CD4-positive, alpha-beta T cell treated with Interferon gamma for 1 hour (primary cell): ENCODE measurements around the gene PHLPP2.

Source experiments
- DNase-seq: peaks from one replicate; pipeline ENCODE4 v3.0.0-alpha.2; 2020

PHLPP2 gene

GRCh38 chr16:71724320-71724751 lies at the start of gene PHLPP2:
Gene PHLPP2, minus strand, starts transcription at chr16:71724701. Its CDS starts 9,906 bp downstream, at chr16:71714795.
- DNase-seq = no peak

- DNase-seq = no peak
Measured at GRCh38 chr16:71771571-71771970, 47.1 kb upstream of the PHLPP2 start.

- no peak for DNase-seq
Measured at GRCh38 chr16:71769222-71769621, 44.7 kb upstream of the PHLPP2 start.

DNA sequence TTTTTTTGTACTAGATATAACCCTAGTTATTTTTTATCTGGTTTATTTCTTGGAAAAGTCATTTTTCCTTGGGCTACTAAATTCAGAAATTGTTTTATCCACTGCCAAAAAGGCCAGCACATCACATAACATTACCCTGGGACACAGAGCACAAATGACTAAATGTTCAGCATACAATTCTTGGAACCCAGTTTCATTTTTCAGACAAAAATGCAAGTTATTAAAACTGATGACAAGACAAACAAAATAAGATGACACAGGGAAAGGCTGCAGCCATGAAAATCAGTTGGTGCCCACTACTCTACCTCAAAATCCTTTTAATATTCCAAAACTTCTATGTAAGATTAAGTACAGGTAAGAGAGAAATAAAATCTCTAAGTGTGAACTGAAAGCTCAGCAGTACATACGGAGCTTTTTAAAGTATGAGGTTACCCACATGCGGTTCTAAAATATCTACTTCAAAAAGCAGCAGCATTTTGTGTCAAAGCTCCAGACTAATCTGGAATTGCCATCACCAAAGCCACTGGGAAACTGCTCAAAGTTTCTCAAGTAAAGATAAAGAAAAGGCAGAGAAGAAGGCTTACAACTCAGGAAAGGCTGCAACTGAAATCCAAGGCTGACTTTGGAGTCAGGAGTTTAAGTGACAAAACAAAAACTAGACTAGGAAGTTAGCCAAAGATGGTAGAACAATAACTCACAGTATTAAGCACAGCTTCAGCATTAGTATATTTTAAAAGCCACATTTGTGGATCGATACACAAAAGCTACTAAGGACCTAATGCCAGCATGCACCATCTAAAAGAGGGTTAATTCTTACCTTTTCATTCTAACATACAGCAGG lies 42.8 kb upstream of the PHLPP2 start:
- DNase-seq = no peak

DNA sequence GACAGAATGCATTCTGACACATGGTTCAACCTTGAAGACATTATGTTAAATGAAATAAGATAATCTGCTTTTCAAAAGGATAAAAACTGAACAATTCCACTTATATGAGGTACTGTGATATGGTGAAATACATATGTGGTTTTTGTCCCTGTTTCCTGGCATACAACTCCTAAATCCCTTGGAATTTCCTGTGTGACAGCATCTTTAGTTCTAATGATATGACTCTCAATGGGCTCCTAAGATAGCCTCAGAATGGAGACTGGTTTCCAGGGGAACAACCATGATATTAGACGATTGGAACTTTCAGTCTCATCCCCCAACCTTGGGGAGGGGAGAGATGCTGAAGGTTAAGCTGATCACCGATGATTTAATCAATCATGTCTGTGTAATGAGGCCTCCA lies 37.7 kb upstream of the PHLPP2 start:
- DNase-seq = no peak

GRCh38 chr16:71761097-71761496 lies 36.6 kb upstream of the PHLPP2 start:
- no peak for DNase-seq

DNA sequence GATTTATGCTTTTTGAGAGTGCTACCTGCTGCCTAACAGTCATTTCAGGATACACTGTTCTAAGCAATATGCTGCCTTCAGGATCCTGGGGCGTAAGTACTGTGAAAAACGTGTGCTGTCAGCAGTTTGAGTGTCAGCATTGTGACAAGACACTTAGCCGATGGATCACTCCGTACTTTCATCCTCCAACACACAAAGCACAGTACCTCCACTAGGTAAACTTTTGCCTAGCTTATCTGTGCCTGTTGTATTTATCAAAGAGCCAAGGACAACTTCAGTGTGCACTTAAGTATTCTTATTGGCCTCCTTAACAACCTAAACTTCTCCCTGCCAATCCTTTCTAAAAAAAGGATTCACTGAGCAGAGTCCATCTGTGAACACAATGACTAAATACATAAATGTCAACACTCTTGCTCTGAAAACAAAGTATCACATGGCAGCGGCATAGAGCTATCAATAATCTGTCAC lies 33.8 kb upstream of the PHLPP2 start:
- DNase-seq = no peak

DNA sequence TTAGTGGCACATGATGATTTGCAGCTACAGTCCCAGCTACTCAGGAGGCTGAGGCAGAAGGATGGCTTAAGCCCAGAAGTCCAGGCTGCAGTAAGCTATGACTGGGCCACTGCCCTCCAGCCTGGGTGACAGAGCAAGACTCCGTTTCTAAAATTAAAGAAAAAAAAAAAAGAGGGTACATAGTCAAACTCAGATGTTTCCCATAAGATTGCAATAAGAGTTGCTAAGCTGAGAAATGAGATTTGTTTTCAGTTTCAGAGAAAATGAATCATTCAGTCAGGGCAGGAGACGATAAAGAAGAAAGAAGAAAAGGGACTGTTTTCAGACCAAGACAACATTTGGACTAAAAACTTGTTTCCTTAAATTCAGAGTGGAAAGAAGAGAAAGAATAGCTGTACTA lies 30.2 kb upstream of the PHLPP2 start:
- DNase-seq = no peak

- DNase-seq = no peak
Measured at GRCh38 chr16:71754108-71754507, 29.6 kb upstream of the PHLPP2 start.

- DNase-seq = no peak
Measured at GRCh38 chr16:71748226-71748625, 23.7 kb upstream of the PHLPP2 start.

GRCh38 chr16:71746442-71747046 lies 22.0 kb upstream of the PHLPP2 start:
- peak; percentile 5 for DNase-seq

GRCh38 chr16:71738855-71739254 lies 14.4 kb upstream of the PHLPP2 start:
- no peak for DNase-seq

GRCh38 chr16:71737501-71737900 lies 13.0 kb upstream of the PHLPP2 start:
- DNase-seq = no peak

DNA sequence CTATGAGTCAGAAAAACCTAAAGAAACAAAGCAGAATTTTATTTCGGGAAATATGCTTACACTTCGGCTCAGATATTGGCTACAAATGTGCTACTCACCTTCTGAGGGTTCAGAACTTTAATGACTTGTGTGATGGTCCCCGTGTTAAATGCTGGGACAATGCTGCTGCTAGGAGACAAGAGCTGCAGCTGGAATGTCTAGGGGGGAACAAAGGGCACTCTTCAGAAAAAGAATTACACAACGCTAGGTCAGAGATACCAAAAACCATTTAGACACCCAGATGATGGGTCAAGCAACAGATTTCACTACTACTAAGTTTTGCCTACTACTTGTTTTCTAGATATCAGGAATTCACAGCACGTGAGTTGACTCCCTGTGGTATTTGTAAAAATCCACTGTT lies 10.0 kb upstream of the PHLPP2 start:
- DNase-seq = no peak

- no peak for DNase-seq
Measured at GRCh38 chr16:71732587-71732986, 8.1 kb upstream of the PHLPP2 start.

DNA sequence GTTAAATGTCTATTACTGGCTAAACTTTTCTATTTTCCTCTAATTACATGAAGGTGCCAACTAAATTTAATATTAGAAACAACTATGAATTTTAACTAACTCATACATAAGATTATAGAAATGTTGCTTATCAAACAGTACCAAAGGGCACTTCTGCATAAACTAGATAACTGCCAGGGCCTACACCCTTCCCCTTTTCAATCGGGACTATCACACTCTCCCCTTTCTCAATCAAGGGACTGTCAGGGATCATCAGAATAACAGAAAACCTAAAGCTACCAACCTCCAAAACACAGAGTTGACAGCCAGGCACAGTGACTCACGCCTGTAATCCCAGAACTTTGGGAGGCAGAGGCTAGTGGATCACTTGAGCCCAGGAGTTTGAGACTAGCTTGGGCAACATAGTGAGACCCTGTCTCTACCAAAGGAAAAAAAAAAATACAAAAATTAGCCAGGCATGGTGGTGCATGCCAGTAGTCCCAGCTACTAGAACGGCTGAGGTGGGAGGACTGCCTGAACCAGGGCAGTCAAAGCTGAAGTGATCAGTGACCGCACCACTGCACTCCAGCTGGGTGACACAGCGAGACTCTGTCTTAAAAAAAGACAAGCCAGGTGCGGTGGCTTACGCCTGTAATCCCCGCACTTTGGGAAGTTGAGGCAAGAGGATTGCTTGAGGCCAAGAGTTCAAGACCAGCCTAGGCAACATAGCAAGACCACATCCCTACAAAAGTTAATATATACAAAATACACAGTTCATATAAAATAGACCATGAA lies 3.2 kb upstream of the PHLPP2 start:
- DNase-seq = peak; percentile 22

- no peak for DNase-seq
Measured at GRCh38 chr16:71726476-71727315, 2.2 kb upstream of the PHLPP2 start.

DNA sequence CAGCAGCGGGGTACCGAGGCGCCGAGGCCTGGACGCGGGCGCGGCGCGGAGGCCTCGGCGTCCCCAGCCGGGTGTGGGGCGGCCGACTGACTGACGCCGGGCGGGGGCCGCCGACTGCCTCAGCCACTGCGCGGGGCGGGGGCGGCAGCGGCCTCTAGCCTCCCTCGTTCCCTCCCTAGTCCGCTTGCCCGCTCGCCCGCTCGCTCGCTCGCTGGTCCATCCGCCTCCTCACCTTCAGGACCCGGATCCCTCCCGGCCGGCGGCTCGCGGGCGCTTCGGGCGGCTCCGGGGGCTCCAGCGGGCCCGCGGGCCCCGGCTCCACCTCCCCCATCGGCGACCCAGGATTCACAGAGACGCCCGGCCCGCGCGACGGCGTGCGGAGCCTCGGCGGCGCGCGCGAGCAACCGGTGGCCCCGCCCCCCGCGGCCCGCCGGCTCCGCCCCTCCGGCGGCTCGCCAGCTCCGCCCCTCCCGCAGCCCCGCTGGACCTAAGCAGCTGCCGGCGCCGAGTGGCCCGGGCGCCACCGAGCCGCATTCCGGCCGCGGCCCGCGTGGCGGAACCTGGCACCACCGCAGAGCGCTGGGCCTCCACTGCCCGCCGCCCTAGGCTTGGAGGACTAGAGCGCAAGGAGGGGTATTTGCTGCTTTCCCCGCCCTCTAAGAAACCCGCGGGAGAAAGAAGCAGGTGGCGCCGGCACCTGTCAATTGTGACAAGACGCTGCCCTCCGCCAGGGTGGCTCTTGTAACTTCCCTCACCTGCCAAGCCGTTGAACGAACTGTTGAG lies 773 bp downstream of the PHLPP2 start:
- peak; percentile 80 for DNase-seq

DNA sequence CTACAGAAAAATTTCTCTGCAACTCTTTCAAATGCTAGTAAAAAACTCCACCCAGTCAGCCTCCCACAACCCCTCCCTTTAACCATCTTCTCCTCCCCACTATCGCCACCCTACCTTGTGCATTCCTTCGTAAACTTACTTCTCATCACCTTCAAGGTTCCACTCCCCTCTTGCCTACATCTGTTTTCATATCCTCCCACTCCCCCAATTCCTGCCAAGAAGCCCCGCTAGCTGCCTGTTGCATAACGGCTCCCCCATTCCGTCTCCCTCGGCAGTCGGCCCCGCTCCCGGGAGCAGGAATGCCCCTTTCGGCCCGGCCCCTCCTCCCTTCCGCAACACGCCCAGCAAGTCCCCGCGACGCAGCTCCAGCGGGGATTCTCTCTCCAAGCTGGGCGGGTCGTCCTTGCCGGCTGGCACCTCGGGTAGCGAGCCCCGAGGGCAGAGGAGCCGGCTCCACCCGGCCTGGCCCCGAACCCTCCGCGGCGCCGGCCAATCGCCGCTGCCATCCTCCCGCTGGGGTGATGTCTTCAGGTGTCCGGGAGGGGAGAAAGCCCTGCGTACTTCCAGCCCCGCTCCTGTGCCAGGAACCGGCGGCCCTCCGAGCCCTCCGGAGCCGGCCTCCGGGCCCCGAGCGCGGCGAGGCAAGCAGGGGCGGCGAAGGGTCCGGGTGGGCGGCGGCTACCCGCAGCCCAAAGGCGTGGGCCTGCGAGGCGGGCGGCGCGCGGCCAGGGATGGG lies 1.5 kb downstream of the PHLPP2 start:
- DNase-seq = peak; percentile 29

DNA sequence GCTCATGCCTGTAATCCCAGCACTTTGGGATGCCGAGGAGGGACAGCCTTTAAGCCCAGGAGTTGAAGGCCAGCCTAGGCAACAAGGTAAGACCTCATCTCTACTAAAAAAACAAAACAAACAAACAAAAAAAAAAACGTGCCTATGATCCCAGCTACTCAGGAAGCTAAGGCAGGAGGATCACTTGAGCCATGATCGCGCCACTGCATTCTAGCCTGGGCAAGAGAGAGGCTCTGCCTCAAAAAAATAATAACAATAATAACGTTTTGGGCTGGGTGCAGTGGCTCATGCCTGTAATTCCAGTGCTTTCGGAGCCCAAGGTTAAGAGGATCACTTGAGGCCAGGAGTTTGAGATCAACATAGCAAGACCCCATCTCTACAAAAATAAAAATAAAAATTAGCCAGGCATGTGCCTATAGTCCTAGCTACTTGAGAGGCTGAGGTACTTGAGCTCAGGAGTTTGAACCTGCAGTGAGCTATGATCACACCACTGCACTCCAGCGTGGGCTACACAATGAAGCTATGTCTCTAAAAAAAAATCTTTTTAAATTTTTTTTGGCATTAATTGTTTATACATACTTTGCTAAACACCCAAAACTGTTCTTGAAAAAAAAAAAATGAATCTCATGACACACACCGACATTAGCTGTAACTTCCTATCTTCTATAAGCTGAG lies 3.3 kb downstream of the PHLPP2 start:
- DNase-seq = no peak
